ENCODE measurements around the gene PGM3. TPM values are rescaled to one million over a fixed set of nuclear protein-coding genes. Genes with fewer than 3 reads are reported as not detected.

PGM3 gene
- total RNA-seq, 1 donor from 2014 or later, result 61.4 TPM

- Mint-ChIP-seq H3K4me1 (ENCODE audit: unreplicated experiment) (no peaks in the 10 kb centered on the region), H3K36me3 (peaks cover 22% of the 10 kb centered on the region), H3K9me3 (no peaks in the 10 kb centered on the region), H3K27me3 (no peaks in the 10 kb centered on the region), H3K27ac (no peak overlapping the region), H3K4me3 (no peak overlapping the region)
- no peak for TF ChIP-seq CTCF (conservative IDR thresholded peaks at IDR 0.05)
- DNase-seq (ENCODE audit: extremely low spot score, unreplicated experiment), result no peak
Measured at GRCh38 chr6:83167726-83168278, 25.3 kb downstream of the PGM3 start.

GRCh38 chr6:83160167-83160566 is 32.9 kb downstream of the PGM3 start:
- Mint-ChIP-seq H3K27me3 (no peaks in the 10 kb centered on the region), H3K9me3 (no peaks in the 10 kb centered on the region), H3K27ac (no peak overlapping the region), H3K4me3 (no peak overlapping the region), H3K36me3 (peaks cover 13% of the 10 kb centered on the region), H3K4me1 (ENCODE audit: unreplicated experiment) (no peaks in the 10 kb centered on the region)
- no peak for TF ChIP-seq CTCF (conservative IDR thresholded peaks at IDR 0.05)
- DNase-seq (ENCODE audit: extremely low spot score, unreplicated experiment), result no peak

GRCh38 chr6:83155794-83156193 is 37.3 kb downstream of the PGM3 start:
- no peak for TF ChIP-seq CTCF (conservative IDR thresholded peaks at IDR 0.05)
- Mint-ChIP-seq H3K36me3 (peaks cover 19% of the 10 kb centered on the region), H3K4me1 (ENCODE audit: unreplicated experiment) (no peaks in the 10 kb centered on the region), H3K27ac (no peak overlapping the region), H3K9me3 (no peaks in the 10 kb centered on the region), H3K4me3 (no peak overlapping the region), H3K27me3 (no peaks in the 10 kb centered on the region)
- DNase-seq (ENCODE audit: extremely low spot score, unreplicated experiment), result no peak

GRCh38 chr6:83153883-83154521 is 39.1 kb downstream of the PGM3 start:
- H3K4me3 Mint-ChIP-seq, result no peak overlapping the region
- peaks cover 19% of the 10 kb centered on the region for H3K36me3 Mint-ChIP-seq
- H3K9me3 Mint-ChIP-seq, result no peaks in the 10 kb centered on the region
- no peaks in the 10 kb centered on the region for H3K27me3 Mint-ChIP-seq
- no peak overlapping the region for H3K27ac Mint-ChIP-seq
- no peak for DNase-seq (ENCODE audit: extremely low spot score, unreplicated experiment)
- H3K4me1 Mint-ChIP-seq (ENCODE audit: unreplicated experiment), result no peaks in the 10 kb centered on the region
- TF ChIP-seq CTCF (conservative IDR thresholded peaks at IDR 0.05), result no peak

GRCh38 chr6:83152913-83153312 is 40.2 kb downstream of the PGM3 start:
- no peak for TF ChIP-seq CTCF (conservative IDR thresholded peaks at IDR 0.05)
- H3K4me3 Mint-ChIP-seq, result no peak overlapping the region
- H3K4me1 Mint-ChIP-seq (ENCODE audit: unreplicated experiment), result no peaks in the 10 kb centered on the region
- no peak overlapping the region for H3K27ac Mint-ChIP-seq
- no peak for DNase-seq (ENCODE audit: extremely low spot score, unreplicated experiment)
- no peaks in the 10 kb centered on the region for H3K9me3 Mint-ChIP-seq
- H3K36me3 Mint-ChIP-seq, result peaks cover 20% of the 10 kb centered on the region
- H3K27me3 Mint-ChIP-seq, result no peaks in the 10 kb centered on the region
